CD4-positive, alpha-beta T cell treated with Interleukin-17A for 4 hours (primary cell): ENCODE results near the gene TEAD1.

Experiments
- DNase-seq: peaks from one replicate; pipeline ENCODE4 v3.0.0-alpha.2; 2020; ENCODE audit warnings: mixed read lengths

Gene TEAD1

GRCh38 chr11:12673924-12674570 is at the start of gene TEAD1:
TSS of gene TEAD1 (plus strand) at chr11:12674421.
- DNase-seq: peak; percentile 85

- no peak for DNase-seq
Observed at GRCh38 chr11:12624595-12624994, 49.6 kb upstream of the TEAD1 start.

DNA sequence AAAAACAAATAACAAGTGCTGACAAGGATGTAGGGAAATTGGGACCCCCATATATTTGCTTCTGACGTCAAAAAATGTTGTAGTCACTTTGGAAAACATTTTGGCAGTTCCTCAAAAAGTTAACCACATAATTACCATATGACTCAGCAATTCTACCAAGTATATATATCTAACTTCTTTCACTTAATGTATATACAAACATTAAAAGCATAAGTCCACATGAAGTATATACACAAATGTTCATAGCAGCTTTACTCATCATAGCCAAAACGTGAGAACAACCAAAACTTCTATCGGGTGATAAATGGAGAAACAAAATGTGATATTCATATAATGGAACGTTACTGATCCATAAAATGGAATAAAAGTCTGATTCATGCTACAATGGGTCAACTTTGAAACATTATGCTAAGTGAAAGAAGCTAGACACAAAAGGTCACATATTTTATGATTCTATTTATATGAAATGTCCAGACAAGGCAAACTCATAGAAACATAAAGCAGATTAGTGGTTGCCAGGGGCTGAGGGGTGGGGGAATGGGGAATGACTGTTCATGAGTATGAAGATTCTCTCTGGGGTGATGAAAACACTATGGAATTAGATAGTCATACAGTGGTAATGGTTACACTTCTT is 48.7 kb upstream of the TEAD1 start:
- DNase-seq: no peak

DNA sequence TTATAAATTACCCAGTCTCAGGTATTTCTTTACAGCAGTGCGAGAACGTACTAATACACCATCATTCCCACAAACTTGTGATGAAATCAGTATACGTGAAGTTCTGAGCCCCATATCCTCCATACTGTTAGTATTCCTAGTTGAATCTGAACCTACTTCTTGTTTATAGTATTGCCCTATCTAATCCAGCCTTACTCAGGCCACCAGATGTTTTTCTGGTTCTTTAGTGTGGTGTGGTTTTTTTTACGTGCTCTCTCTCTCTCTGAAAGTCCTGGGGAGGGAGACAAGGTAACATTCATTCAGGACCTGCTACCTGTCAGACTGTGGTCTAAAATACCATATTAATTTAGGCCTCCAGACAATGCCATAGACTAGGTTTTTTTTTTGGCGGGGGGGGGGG is 47.6 kb upstream of the TEAD1 start:
- DNase-seq: no peak

GRCh38 chr11:12628314-12628713 is 45.9 kb upstream of the TEAD1 start:
- DNase-seq: no peak

DNA sequence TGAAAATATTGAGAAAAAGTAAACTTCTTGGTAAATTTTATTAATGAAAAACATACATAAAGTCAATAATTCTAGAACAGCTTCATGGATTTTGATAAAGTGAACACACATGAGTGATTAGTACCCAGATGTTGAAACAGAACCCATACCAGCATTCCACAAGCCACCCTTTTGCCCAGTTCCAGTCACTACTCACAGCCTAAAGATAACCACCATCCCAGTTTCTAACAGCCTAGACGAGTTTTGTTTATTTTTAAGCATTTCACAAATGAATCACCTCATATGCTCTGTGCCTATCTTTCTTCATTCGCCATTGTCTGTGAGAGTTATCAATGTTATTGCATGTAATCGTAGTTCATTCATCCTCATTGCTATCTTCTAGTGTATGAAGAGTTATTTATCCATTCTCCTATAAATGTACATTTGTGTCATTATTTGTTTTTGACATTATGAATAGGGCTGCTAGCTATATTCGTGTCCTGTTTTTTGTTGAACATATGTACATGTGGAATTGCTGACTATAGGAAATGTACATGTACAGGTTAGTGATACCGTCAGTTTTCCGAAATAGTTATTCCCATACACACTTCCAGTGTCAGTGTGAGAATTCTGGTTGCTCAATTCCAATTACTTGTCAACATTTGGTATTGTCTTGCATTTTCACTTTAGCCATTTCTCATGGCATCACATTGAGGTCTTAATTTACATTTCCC is 44.5 kb upstream of the TEAD1 start:
- no peak for DNase-seq

GRCh38 chr11:12631651-12632050 is 42.6 kb upstream of the TEAD1 start:
- DNase-seq: no peak

GRCh38 chr11:12634329-12634728 is 39.9 kb upstream of the TEAD1 start:
- no peak for DNase-seq

- DNase-seq: no peak
Observed at GRCh38 chr11:12636871-12637410, 37.3 kb upstream of the TEAD1 start.

DNA sequence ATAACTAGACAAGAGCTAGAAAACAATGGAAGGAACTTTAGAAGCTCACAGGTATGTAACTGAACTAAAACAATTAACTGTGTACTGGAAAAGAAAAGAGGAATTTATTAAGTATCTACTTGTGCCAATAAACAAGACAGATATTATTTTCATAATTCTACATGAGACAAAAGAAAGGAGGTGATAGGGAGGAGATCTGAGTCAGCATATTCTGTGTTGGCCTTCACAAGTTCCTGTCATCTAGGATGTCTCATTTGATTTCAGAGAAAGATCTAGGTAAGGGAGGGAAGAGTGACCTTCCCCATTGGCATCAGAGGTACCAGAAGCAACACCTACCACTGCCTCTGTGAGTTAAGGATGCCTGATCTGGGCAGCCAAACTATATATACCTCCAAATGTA is 34.8 kb upstream of the TEAD1 start:
- DNase-seq: no peak

- DNase-seq: no peak
Observed at GRCh38 chr11:12640355-12640754, 33.9 kb upstream of the TEAD1 start.

DNA sequence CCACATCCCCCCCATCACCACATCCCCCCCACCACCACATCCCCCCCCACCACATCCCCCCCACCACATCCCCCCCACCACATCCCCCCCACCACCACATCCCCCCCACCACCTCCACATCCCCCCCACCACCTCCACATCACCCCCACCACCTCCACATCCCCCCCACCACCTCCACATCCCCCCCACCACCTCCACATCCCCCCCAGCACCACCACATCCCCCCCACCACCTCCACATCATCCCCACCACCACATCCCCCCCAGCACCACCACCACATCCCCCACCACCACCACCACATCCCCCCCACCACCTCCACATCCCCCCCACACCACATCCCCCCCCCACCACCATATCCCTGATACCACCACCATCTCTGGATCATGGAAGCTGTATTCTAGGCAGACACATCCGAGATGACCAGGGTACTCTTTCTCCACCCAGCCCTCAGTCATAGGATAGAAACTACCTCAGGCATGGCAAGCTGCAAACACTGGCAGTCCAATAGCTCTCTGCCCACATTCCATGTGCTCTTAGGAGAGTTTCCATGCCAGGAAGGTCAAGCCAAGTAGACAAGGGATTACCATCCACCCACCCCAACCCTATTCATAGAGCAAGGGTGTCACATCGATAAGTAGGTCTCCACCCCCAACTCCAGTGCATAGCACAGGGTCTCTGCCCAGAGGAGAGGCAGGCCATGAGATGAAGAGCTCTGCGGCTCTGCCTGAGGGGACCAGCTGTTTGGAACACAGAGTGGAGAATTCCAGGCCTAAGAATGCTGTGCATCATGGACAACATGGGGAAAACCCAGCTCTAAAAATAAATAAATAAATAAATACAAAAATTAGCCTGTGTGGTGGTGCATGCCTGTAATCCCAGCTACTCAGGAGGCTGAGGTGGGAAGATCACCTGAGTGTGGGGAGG is 33.0 kb upstream of the TEAD1 start:
- DNase-seq: no peak

DNA sequence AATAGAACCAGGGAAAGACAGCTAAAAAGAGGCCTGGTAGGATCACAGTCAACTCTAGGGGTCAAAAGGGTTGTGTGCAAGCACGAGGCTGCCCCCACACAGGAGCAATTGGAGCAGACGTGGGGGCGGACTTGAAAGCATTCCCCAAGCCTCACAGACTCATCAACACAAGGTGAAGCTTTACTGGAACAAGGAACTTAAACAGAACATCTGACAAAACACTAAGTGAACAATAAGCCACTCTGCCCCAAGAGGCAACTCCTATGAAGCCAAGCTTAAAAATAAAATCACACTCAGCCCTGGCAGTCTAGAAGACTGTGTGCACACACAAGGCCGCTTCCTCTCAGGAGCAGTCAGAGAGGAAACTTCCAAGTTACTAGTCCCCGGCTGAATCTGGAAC is 32.2 kb upstream of the TEAD1 start:
- no peak for DNase-seq

DNA sequence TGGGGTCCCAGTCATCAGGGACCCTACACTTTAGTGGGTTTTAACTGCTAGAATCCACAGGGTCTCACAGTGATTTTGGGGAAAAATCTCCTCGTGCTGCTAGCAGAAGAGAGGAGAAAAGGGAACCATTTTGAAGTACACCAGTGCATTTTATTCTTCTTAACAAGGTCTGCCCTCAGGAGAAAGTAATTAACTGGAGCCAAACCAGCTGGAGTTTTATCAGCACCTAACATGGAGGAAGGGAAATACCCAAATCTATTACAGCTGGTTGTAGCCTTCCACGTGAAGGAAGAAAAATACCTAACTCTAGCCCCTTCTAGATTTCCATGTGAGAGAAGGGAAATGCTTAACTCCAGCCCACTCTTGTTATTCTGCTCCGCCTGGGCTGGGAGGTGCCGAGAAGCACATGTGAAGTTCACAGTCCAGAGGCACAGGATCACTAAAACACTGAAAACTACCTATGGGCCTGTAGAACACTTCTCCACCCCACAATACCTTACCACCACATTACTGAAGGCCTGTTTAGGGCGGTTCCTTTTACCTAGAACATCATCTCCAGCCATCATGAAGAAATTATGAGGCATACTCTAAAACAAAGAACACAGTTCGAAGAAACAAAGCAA is 31.3 kb upstream of the TEAD1 start:
- no peak for DNase-seq

- DNase-seq: no peak
Observed at GRCh38 chr11:12646478-12646877, 27.7 kb upstream of the TEAD1 start.

GRCh38 chr11:12653729-12654128 is 20.5 kb upstream of the TEAD1 start:
- no peak for DNase-seq

DNA sequence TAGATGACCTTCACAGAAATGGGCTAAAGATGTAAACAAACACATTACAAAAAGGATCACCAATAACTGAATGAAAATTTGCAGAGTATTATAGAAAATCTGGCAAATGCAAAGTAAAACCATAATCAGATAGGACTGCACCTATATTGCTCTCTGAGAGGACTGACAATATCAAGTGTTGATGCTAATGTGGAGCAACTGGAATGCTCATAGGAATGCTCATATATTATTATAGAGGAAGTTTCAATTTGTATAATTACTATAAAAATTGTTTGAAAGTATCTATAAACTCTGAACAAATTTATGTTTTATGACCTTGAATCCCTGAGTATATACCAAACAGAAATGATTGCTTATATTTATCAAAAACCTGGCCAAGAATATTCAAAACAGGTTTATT is 18.4 kb upstream of the TEAD1 start:
- no peak for DNase-seq

DNA sequence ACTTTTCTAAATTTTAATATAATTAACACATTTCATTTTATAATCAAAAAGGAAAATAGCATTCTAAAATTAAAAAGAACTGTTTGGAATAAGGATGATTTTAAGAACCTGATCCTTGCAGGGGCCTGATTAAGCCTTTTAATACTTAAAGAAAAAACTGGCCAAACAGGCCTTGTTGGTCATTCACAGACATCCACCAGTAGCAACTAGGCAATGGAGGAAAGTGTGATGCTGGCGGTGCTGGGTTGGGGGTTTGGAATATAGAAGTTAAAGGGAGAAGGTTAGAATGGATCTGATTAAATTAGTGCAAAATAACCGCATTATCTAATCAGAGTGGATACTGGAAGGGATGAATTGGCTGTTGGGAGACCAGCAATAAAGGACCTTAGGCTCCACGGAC is 16.9 kb upstream of the TEAD1 start:
- no peak for DNase-seq

DNA sequence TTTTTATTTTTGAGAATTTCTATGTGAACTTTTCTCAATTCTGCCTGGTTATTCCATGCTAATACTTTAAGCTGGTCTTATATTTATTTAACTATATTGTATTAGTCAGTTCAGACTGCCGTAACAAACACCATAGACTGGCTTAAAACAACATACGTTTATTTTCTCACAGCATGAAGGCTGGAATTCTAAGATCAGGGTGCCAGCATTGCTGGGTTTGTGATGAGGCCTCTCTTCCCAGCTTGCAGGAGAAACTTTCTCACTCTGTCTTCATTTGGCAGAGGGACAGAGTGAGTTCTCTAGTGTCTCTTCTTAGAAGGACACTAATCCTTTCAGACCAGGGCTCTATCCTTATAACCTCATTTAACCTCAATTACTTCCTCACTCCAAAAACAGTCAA is 16.2 kb upstream of the TEAD1 start:
- no peak for DNase-seq

GRCh38 chr11:12662101-12662689 is 12.0 kb upstream of the TEAD1 start:
- DNase-seq: no peak

GRCh38 chr11:12664385-12664784 is 9.8 kb upstream of the TEAD1 start:
- no peak for DNase-seq

DNA sequence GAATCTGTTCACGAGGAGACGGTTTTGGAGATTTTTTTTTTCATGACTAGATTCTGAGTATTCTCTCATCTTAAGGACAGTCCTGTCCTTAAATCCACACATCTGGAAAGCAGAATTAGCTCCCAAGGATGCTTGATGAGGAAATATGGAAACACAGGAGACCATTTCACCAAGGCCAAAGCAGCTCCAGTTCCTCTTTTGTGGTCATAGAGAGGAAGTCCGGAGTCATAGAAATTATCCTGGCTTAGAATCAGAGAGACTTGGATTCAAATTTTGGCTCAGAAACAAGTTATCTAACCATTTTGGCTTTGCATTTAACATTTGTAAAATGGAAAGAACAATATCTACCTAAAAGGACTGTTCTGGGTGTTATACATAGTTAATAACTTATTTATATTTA is 7.3 kb upstream of the TEAD1 start:
- no peak for DNase-seq
